HG02588 (cell line): ENCODE results near the gene UGT1A1.

ENCODE experiments used
- ATAC-seq: cut with Tn5 transposase; IDR thresholded peaks from one replicate; pipeline ENCODE4 v1.9.1; 2021; ENCODE audit warnings: mild to moderate bottlenecking, moderate library complexity; ENCODE audit not compliant: unreplicated experiment

Gene UGT1A1

DNA sequence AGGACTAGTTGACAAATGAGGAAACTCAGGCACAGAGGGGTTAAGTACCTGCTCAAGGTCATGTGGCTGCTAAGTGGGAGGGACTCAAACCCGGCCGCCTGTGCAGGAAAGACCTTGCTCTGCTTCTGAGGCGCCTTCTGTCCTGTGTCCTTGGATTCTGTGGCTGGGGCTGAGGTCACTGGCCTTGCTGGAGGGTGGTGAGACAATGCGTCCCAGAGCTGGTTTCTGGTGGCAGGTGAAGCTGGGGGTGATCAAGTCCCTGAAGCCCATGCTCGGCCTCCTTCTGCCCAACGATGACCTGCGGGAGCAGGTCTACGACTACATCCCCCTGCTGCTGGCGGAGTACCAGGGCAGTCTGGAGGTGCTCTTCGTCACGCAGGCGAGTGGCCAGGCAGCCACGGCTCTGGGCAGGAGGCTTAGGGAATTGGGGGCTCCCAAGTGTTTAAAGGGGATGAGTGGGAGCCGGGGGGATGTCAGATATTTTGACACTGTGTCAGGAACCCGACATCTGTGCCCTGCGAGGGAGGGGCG, 34.1 kb downstream of the UGT1A1 start:
- no peak for ATAC-seq

DNA sequence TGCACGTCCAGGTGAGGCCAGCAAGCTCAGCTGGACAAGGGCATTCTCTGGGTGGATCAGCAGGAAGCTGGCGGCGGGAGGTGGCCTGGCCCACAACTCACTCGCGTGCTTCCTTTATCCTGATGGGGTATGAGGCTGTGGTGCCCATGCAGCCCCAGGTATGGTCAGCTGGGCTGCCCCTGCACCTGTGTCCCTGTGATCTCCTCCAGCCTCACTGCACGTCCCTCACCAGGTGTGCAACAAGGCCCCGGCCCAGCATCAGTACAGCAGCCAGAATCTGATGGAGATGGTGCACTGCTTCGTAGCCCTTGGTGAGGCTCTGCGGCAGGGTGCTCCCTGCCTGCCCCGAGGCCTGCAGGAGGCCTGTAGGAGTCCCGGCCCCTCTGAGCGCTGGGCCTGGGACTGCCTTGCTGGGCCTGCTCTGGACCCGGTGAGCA, 35.7 kb downstream of the UGT1A1 start:
- ATAC-seq, result no peak

DNA sequence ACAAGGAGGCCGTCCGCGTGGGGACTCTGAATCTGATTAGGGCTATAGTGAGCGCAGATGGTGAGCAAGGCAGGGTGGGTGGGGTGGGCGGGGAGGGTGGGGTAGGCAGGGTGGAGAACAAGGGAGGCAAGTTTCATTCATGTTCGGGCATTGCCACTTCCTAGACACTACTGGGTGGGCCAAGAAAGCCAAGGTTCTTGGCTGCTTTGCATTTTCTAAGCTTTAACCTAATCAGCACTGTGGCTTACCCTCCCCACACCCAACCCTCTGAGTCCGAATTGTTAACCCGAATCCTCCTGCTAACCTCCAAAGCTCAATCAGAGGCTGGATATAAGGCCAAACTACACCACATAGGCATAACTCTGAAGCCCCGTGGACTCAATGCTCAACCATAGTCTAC, 36.2 kb downstream of the UGT1A1 start:
- ATAC-seq, result no peak

DNA sequence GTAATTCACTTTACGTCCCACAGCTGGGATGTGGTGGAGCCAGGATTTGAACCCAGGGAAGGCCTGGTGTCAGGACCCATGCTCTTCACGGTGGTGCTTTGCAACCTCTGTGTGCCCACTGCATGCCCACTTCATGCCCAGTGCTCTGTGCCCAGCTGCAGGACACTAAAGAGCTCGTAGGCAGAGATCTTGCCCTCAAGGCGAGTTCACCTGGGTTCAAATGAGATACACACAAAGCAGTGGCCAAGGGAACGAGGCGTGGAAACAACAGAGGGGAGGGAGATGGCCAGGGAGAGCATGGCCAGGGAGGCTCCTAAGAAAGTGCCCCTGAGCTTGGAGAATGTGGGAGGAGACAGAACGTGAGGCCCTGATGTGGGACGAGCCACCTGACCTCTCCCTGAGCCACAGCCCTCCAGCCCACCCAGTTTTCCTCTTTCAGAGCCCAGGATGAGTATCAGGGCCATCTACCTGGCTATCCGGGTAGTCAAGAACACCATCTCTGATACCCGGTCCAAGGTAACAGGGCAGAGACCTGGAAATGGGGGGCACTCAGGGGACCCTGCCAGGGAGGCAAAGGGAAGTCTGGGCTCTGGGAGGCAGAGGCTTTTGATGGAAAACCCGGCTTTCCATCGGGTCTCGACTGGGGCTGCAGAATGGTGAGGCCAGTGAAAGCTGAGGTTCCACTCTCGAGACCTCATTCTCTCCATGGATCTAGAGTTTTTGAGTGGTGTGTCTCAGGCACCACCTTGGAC, 38.4 kb downstream of the UGT1A1 start:
- no peak for ATAC-seq

DNA sequence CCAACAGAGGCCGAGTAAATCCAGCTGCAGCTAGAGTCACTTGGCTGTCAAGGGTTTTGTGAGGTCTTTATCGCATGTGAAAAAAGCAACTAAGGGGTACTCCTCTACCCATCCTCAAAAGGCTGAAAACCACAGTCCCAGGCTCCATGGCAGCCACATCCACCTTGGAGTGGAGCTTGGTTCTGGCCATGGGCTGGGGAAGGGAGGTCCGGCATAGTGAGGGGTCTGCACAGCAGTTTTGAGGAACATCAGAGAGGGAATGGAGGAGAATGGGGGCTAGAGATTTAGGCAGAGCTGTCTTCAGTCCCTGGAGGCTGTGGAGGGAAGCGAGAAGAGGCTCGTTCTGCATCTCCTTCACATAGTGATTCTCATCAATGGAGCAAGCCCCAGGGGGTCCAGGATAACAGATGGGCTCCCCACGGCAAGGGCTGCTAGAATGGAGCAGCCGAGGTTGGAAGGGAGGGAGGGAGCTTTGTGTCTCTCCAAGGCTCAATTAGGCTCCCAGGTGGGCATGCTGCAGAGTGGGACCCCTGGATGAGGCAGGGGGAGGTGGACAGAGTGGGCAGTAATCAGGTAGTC, 39.1 kb downstream of the UGT1A1 start:
- no peak for ATAC-seq

DNA sequence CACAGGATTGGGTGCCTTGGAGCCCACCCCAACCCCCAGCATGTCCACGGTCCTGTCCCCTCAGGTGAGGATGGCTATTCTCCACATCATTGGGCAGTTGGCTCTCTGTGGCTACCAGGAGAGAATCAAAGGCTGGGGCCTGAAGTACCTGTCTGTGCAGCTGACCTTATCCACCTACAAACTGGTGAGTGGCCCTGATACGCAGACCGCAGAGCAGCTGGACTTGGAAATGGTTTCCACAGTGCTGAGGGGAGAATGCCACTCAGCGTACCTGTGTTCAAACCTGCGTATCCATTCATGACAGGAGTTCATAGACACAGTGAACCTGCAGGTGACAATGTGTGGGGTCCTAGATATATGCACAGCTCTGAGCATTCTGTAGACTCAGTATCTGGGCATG, 39.6 kb downstream of the UGT1A1 start:
- ATAC-seq, result no peak

DNA sequence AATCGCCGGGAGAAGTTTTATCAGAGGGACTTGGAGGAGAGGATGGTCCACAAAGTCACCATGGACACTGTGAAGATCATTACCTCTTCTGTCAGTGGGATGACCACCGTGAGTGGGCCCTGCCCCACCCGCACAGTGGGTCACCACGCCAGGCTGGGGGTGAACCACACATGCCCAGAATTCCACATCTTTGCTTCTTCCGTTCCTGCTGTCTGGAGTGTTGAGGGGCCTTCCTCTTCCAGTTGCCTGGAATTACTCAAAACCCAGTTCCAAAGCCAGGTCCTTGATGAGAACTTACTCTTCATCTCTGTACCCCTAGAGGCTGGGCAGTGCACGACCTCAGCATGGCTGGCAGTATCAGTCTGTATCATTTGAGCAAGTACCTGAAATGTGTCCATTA, 40.1 kb downstream of the UGT1A1 start:
- no peak for ATAC-seq

DNA sequence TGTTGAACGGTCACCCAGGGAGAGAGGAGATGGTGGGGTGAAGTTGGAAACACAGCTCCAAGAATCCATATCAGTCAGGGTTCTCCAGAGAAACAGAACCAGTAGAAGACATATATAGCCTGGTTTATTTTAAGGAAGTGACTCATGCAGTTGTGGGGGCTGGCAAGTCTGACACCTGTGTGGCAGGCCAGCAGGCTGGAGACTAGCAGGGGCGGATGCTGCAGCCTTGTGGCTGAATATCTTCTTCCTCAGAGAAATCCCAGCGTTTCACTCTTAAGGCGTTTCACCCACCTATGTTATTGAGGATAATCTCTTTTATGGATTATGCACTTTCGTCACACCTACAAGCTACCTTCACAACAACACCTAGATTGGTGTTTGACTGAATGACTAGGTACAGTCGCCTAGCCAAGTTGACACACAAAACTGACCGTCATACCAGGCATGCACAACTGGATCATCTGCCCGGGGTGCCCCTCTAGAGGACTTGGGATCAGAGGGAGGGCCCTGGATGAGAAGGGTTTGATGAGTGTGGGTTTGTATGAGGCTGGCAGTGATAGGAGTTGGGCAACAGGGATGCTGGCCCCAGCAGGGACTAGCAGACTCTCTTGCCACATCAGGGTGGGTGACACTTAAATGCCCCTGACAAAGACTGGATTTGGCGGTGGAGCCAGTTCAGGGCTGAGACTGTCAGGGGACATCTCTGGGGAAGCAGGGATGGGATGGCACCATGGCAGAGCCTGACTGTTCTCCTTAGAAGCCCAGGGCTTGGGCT, 41.5 kb downstream of the UGT1A1 start:
- no peak for ATAC-seq

DNA sequence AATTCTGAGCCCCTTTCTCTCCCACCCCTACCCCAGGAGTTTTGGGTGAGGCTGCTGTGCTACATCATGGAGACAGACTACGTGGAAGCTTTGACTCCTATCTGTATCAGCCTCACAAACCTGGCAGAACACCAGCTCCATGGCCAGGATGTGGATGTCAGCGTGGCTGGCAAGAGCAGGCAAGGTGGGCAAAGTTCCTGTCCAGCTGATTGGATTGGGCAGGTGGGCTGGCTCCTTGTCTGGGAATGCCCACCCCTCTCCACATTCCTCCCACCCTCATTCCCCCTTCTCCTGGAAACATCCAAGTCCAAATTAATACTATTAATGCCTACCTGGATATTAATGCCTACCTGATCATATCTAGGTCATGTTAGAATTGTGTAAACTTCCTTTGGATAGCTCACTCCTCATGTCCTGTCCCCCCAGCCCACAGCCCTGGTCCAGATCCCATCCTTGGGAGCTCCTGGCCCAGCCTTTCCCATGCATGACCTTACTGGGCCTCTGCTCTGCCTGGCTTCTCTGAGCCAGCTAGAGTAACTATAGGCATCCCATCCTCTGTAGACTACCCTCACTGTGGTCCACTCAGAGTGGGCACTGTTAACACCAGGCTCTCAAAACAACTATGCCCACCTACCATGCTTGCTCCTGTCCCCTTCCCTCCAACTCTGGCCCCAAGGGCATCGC, 42.2 kb downstream of the UGT1A1 start:
- no peak for ATAC-seq

DNA sequence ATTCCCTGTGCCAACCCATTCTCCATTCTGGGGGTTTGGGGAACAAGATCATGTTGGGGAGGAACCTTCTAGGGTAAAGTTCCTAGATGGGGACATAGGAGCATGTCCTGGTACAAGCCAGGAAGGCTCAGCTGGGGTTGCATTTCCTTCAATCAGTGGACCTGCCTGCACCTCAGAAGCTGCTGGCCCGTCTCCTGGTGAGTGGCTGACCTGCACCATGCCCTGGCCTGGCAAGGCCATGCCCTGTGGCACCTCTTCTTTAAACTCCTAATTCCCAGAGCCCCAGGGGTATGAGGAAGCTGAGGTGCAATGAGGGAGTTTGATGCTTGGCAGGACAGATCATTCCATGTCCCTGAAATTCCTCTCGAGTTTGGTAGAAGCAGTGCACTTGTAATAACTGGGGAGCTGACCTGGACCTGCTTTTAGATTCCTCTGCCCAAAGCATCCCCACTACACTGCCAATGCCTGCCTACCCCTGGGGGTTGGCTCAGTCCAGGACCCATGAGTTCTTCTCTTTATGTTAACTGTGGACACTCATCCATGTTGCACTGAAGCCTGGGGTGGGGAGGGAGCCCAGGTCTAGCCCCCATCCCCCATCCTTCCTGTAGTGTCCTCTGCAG, 43.3 kb downstream of the UGT1A1 start:
- no peak for ATAC-seq

DNA sequence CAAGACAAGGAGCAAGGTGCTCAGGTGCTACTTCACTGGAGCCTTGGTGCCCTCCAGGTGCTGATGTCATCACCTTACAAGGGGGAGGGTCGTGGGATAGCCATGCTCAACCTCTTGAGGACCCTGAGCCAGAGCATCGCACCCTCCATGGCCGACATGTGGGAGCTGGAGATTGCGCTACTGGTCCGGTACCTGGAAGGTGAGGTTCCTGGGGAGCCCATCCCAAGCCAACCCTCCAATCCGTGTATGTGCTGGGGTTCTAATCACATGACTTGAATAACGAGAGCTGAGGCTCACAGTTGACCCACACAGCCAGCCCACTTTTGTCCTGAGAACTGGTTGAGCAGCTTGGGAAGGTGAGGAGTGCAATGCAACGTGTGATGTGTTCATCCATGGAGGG, 43.9 kb downstream of the UGT1A1 start:
- no peak for ATAC-seq

DNA sequence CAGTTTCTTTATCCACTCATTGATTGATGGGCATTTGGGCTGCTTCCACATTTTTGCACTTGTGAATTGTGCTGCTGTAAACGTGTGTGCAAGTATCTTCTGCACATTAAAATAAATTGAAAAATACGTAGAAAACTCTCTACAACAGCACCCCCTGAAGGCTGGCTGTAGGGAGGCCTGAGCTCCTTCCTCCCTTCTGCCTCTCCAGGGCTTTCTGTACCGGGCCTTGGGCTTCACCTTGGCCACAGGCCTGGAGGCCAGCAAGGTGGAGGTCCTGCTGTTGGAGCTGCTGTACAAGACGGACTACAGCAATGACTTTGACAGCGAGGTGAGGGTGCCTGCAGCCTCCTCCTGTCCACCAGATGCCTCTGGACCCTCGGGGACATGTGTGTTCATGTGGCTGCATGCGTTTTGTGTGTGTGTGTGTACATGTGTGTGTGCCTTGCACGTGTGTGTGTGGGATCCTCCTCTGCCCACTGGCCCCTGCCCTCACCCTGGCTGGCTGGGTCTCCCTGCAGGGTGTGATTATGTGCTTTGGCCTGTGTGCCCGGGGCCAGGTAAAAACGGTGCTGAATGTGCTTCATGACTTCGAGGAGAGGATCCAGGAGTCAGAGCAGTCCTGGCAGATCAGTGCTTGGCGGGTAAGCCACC, 47.3 kb downstream of the UGT1A1 start:
- ATAC-seq, result no peak

DNA sequence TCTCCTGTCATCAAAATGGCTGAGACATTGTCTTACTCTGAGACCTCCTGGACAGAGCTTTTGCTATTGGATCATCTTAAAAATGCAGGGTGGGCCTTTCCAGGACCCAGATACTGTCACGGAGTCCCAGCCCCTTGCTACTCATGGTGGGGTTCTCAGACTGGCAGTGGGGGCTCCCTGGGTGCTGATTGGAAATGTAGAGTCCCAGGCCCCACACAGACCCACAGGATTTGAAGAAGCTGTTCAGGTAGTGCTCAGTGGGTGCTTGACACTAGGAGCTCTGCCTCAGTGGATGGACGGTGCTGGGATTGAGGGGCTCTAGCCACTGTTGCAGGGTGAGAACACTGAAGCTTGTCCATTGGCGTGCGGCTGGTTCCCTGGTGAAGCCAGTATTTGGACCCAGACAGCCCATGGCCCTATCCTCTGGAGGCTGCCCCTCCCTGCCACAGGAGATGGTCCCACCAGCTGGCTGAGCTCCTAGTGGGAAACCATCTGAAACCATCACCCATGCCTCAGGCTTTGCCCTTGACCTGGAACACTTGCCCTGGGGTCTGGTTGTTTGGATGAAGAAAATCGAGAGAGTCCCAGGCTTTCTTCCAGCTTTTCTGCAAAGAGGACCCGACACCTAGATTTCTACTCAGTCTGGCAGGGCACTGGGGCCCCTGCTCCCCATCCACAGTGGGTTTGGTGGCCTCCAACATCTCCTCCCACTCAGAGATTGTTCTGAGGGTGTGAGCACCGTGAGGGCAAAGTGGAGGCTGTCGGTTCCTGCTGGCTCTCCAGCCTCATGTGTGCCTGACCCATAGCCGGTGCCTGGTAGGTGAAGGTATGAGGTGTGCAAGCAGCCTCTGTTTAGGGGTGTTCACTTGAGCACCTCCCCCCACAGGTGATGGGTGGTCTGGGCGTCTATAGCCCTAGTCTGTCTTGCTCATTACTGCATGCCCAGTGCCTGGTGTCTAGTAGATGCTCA, 48.2 kb downstream of the UGT1A1 start:
- no peak for ATAC-seq

DNA sequence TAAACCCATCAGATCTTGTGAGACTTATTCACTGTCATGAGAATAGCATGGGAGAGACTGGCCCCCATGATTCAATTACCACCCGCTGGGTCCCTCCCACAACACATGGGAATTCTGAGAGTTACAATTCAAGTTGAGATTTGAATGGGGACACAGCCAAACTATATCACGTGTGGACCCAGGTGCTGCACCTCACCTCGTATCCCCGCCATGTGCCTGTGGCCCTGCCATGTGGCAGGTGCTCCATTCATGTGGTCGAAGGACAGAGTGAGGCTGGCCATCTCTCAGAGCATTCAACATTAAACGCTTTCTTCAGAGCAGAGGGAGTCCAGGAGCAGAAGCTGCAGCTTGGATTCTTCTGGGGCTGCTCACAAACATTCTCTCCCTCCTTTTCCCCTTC, 50.3 kb downstream of the UGT1A1 start:
- no peak for ATAC-seq

DNA sequence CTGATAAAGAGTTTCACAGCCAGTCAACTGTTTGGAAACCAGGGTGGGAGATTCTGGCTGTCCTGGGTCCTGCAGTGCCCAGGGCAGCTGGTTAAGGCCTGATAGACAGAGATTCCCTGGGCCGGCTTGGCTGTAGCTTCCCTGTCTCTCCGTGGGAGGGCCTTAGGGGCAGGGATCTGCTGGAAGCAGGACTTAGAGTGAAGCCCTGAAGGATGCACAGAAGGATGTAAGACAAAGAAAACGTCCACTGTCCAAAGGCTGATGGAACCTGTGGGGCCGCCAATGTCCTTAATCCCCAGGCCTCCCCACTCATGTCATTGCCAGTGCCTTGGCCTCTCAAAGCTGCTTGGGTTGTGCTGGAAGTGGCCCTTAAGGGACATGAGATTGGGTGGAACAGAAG, 51.0 kb downstream of the UGT1A1 start:
- no peak for ATAC-seq

DNA sequence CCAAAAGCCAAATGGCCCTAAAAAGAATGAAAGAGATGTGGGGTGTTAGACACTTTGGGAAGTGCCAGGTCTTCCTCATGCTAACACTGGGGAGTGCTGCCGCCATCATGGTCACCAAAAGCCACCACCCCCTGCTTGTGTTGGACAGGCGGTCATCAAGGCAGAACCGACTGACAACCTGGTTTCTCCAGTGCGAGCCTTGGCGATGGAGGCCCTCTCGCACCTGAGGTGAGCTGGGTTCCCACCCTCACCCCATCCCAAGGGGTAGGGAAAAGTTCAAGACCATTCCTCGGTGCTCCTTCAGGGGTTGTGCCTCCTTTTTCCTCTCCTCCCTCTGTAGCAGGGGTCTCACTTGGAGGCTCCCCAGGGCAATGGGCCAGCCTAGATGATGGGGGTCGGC, 51.7 kb downstream of the UGT1A1 start:
- ATAC-seq, result no peak

DNA sequence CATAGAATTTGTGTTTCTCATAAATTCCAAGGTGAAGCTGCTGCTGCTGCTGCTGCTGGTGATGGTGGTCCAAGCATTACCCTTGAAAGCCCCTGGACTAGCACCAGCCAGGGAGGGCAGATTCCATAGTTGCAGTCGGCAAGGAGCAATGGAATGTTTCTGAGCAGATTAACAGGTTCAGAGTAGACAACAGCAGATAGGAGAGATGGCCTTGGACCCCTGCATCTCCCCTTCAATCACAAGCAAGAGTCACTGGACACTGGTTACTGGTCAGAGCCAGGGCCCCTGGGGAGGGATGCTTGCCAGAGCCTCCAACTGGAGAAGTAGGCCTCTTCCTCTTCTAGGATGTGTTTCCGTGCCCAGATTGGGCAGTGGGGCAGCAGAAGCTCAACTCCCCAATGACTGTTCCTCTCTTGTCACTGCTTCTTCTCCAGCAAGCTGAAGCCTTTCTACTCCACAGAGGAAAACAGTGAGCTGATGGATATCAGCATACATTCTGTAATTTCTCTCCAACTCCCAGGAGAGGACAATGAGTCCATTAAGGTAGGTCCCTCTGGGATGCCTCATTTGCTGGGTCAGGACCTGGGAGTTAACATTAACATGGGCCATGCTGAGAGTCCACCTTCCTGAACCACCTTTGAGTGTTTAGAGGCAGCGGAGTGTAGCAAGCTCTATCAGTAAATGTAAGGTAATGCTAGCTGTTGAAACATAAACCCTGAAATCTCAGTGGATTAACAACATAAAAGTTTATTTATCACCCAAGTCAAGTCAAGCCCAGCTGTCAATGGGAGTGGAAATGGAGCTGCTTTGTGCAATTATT, 53.4 kb downstream of the UGT1A1 start:
- ATAC-seq, result no peak
